Stimulated activated CD4-positive, alpha-beta T cell treated with anti-CD3 and anti-CD28 coated beads, Interleukin-1b, Interleukin-23, amount 100 ng/mL, for 48 hours (primary cell): Measurements from ENCODE around the gene ANKRD44.
"Not testable (repeated sequence)": the region's sequence is repeated elsewhere in the genome, so short reads cannot be mapped to it uniquely, and the experiment has no call there.

Source experiments
- DNase-seq: peaks from one replicate; pipeline ENCODE4 v3.0.0-alpha.2; 2020

ANKRD44 gene

DNA sequence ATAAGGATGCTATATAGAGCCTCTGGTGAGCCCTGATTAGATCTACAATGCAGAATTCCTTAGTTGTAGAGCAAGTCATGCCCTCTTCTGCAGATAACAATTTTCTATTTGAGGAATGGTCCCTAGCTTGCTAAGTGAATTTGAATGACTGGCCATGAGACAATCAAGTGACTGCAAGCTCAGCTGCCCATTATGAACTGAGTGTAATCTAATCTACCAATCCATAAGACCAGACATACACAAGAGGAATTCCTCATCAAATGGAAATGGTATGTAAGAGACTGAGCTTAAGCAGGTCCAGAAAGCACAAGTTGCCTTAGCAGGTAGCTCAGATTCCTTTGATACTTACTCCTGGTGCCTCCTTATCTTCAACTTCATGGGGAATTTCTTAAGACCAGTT is 4.8 kb upstream of the ANKRD44 start:
- DNase-seq, result no peak

DNA sequence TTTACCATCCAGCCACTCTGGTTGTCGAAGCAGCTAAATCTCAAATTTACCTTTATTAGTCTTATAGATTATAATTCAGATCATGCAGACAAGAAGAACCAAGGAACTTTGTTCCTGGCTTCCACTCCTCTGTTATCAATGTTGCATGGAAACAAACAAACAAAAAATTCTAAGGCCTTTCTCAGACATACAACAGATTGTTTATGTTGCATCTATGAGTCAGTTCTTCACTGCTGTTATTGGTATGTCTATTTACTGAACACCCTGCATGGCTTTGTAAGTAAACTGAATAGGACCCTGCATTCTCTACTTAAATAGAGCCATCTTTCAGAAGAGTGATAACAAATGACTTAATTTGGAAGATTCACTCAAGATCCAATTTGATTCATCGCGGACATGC is 1.6 kb upstream of the ANKRD44 start:
- no peak for DNase-seq

DNA sequence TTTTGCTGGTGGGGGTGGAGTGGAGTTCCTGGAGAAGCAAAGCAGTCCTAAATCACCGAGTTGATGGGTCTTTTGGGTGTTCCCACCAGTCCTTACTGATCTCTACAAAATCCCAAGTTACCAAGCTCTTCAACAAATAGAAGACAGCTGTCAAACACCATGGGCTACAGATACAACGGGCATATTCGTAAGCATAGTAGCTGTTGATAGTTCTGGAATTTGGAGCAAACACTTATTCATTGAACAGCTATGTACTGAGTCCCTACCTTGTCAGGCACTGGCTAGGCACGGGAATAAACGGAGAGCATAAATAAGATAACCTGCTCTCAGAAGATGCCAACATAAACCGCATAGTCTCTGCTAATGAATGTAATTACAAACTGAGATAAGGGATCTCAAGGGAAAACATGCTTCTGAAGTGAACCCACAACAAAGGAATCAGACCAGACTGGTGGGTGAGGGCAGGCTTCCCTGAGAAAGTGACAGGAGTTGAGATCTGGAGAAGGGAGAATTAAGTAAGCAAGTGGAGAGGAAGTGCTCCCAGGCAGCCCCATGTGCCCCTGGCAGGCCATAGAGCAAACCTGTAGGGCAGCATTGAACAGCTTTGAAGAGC is 947 bp upstream of the ANKRD44 start:
- no peak for DNase-seq

DNA sequence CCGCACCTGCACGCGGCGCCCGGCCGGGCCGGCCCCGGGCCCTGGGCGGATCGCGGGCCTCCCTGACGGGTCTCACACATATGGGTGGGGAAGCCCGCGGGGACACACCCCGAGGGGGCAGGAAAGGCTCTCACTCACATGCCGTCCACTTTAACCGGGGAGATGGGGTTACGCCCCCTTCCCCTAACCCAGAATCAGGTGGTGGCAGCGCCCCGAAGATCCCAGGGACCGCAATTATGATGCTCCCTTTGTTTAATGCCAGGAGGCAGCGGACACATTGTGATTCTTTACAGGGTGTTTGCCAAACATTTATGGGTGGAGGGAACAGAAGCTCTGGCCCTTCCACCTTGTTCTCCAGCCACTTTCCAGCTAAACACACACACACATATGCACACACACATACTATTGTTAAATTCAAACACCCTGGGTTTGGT is 424 bp upstream of the ANKRD44 start:
- no peak for DNase-seq

DNA sequence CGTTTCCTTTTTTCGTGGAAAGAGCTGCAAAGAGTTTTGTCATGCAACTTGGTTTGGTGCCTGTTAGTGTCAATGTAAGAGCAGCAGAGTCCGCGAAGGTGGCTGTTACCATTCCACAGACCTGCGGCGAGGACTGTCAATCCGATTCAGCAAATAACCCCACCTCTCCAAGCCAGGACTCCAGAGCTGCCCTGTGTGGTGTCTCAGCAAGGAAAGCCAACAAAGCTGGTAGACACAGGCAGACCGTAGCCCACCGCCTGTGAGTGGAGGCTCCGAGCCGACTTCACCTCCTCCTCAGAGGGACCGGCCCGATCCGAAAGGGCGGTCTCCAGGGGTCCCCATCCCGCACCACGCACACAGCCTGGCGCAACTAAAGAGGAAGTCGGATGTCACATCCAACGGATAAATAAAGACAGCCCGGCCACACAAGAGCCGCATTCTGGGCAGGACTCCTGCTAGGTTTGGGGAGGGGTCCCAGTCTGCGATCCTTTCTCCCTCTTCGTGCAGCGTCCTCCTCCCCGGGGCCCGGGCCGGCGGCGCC is 819 bp downstream of the ANKRD44 start:
- peak; percentile 37 for DNase-seq

DNA sequence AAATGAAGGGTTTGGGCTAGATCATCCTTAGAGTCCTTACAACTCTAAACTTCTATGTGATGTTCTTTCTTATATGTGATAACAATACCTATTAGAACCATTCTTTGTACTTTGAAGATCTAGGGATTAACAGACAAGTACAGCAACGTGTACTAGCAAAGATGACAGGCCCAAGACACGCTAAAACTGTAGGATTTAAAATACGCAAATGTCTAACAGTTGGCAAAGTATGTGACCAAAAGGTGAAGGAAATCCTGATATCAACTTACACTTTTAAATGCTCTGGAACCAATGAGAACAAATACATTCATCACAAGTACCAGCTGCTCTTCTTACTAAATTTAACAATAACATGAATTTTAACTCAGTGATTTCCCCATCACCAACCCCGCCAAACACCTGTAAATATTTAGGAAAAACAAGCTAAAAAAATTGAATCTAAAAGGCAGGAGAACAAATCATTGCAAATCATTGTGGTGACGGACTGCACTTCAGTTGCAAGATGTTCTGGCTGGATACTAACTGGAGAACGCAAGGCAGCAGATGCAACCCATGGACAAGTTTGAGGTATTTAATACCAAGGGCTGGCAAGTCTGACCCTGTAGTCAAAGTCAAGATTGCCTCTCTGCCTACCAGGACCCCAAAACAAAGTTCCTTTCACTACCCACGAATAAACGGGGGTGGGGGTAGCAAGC is 1.4 kb downstream of the ANKRD44 start:
- DNase-seq, result no peak

DNA sequence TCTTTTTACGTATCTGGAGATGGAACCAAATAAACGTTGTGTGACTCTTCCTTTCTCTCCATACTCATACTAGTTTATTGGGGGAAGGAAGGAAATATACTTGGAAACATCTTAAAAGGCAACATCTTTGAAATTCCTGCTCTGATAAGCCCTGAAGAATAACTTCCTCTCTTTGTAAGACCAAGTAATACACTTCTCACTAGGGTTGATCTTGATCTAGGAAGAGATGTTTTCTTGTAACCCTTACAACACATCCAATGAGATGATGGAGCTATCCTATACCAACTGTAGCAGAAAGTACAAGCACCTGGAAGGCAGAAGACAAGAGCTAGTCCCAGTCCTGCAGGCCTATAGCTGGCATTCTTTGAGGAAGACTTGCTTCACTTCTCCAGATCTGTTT is 2.0 kb downstream of the ANKRD44 start:
- no peak for DNase-seq

DNA sequence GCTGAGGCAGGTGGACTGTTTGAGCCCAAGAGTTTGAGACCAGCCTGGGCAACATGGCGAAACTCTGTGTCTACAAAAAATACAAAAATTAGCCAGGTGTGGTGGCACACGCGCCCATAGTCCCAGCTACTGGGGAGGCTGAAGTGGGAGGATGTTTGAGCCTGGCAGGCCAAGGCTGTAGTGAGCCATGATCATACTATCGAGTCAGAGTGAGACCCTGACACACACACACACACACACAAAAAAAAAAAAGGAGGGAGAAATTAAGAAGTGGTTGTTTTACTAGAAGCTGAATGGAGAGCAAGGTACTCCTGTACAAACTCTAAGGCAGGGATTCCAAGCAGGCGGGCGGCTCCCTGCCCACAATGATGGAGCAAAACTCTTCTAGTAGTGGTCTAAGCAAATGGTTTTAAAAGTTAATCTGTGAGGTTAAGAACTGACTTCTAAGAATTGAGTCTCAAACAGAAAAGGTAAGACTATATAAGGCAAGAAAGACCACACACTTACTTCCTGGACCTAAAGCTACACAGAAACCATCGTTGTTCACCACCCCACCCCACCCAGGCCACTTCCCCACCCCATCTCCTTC is 2.6 kb downstream of the ANKRD44 start:
- peak; percentile 66 for DNase-seq

DNA sequence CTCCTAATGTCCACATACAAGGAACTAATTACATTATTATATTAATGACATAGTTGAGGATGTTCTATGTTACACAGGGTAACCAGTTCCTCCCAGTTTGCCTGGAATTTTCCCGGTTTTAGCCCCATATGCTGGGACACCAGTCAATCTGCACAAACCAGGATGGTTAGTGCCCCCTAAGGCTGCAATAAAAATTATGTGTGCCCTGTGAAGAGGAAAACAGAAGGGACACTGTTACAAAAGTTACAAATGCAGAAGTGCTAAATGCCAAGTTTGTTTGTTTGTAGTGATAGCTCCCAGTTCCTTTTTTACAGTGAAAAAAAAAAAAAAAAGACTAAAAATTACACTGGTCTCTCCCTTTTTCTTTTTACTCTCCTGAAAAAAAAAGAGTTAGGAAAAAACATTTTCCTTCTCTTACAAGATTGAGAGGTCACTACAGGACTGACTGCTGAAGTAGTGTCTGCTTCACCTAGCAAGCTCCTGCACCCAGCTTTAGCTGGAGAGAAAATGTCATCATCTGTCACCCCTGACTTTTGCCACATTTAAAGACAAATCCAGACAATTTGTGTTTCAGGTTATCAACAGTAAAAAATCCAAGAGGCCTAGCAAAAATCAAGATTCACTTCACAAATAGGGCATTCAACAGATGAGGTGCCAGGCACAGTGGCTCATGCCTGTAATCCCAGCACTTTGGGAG is 3.2 kb downstream of the ANKRD44 start:
- DNase-seq, result no peak

DNA sequence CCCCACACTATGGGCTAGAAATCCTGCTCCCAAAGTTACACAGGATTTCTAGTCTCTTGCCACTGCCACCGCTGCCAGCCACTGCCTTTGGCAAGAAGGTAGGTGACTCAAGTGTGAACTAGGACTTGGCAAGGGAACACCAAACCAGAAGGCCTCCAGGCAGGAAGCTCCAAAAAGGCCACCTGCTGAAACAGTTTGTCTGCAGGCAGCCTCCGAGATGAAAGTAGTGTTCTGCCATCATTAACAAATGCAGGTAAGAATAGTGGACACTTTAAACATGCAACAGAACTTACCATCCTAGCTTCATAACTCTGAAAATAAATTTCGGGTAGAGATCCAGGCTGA is 3.9 kb downstream of the ANKRD44 start:
- peak; percentile 45 for DNase-seq

DNA sequence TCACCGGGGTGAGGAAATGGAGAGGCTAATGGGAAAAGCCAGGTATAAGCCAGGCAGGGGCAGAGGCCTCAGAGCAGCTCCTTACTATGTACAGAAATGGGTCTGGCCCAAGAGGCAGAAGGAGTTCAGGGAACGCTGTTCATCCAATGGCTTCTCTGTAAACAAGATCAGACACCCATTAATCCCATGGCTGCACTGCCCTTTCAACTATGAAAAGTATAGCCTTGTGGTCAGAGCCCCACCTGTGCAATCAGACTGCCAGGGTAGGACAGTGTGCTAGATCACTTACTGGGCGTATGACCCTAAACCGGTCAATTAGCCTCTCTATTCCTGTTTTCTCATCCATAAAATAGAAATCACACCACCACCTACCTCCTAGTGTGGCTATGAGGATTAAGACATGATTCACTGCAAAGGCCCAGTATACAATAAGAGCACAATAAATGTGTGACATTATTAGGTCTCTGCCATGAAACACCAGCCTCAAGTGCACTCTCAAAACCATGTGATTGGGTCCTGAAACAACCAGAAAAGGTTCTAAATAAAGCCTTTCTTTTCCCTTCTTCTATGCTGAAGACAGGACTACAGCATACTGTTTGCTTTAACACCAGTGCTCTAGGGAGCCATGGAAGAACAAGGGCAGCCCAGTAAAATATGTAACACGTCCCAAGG is 4.4 kb downstream of the ANKRD44 start:
- DNase-seq, result no peak

DNA sequence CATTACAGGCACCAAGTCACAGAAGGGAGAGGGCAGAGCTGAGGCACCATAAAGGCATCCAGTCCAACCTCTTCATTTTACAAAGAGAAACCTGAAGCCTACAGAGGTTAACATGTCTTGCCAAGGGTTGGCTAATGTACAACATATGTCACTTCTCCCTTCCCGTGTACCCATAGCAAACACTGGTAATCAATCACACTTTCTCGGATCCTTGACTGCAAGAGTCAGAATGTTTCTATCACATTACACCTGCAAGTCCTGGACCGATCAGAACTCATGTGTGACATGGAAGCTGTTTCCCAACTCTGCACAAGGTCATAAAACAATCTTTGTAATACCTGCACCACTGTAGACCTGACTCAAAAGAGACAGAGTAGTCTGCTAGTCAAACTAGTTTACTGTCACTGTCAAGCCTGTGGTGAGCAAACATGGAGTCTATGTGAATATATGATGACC is 6.0 kb downstream of the ANKRD44 start:
- peak; percentile 56 for DNase-seq

DNA sequence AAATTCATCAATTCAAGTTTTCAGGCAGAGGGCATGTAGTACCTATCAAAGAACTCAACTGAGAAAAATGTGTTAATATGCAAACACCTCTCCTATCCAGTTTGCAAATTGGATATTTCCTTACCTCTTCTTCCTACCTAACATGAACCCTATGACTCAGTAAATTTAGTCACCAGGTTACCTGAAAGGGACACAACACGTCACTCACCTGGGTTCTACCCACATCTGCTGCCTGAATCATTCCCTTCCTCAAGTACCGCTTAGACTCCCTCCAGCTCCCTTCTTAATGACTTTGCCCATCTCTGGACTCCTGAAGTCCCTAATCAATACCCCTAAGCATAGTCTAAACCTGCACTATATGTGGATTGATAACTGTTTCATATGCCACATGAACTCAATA is 10.4 kb downstream of the ANKRD44 start:
- DNase-seq, result no peak

DNA sequence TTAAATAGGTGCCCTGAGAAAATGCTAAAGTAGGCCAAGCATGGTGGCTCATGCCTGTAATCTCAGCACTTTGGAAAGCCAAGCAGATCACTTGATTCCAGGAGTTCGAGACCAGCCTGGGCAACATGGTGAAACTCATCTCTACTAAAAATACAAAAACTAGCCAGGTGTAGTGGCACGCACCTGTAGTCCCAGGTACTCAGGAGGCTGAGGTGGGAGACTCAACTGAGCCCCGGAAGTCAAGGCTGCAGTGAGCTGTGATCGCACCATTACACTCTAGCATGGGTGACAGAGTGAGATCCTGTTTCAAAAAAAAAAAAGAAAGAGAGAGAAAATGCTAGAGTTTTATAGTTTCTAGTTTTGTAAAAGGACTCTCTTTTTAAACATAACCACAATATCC is 12.0 kb downstream of the ANKRD44 start:
- no peak for DNase-seq

DNA sequence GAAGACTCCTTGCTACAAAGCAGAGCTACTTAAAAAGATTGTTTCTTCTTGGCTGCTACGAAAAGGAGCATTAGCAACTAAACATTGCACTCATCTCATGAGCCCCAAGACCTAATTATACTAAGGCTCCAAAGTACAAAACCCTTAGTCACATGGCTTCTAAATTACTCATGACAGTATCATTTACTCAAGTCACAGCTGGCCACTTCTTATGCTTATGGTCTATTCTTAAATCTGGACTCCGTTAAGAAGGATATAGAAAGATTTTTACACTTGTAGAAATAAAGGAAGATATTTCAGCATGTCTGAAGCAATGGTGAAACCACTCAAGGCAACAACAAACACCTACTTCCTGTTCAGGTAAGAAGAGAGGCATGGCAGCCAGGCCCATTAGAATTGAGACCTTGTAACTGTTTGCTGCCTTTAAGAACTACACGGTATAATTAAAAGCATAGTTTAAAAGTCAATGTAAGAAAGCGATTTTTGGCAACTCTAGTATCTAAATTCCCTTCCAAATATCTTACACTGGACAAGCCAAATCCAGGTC is 12.7 kb downstream of the ANKRD44 start:
- DNase-seq, result no peak

DNA sequence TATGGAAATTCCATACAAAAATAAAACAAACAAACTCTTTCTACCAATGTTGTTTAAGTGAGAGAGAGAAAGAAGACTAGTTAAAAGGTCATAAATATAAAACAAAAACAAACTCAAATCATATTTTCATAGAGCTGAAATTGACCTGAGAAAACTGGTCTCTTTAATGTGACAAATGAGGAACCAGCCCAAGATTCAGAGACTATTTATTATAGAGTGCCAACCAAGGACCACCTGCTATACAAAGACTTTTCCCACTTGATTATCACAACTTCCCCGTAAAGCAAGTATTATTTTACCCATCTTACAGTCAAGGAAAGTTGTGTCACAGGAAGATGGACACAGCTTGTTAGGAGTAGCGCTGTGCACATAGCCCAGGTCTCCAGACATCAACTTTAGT is 13.3 kb downstream of the ANKRD44 start:
- DNase-seq, result no peak

DNA sequence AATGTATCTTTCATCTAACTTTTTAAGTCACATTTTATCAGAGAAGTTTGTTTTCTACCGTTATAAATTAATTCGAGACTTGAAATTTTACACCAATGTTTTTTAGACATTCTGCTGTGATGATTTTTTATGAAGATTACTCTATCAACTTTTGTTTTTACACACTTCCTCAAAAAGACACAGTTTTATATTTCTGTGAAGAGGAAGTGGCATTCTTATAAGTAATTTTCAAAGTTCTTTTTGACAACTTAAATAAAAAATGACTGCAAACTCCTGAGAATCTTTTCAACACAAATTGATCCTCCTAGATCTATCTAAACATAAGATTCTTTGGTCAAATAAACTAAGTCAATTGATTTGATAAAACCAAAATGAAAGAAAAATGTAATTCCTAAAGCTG is 13.7 kb downstream of the ANKRD44 start:
- DNase-seq, result no peak

DNA sequence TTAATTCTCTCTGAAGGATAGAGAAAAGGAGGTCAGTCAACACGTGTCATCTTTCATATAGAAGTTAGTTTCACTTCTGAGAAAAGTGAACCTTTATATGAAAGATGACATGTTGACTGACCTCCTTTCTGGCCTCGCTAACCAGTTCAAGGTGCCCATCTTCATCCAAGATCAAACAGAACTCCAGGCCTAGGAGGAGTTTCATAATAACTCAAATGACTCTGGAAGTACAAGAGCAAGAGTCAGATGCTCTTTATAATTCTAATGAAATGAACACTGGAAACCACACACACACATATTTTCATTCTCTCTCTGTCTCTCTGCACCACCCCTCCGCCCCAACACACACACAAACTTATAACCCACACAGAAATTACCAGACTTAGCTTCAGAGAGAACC is 16.3 kb downstream of the ANKRD44 start:
- DNase-seq, result no peak

DNA sequence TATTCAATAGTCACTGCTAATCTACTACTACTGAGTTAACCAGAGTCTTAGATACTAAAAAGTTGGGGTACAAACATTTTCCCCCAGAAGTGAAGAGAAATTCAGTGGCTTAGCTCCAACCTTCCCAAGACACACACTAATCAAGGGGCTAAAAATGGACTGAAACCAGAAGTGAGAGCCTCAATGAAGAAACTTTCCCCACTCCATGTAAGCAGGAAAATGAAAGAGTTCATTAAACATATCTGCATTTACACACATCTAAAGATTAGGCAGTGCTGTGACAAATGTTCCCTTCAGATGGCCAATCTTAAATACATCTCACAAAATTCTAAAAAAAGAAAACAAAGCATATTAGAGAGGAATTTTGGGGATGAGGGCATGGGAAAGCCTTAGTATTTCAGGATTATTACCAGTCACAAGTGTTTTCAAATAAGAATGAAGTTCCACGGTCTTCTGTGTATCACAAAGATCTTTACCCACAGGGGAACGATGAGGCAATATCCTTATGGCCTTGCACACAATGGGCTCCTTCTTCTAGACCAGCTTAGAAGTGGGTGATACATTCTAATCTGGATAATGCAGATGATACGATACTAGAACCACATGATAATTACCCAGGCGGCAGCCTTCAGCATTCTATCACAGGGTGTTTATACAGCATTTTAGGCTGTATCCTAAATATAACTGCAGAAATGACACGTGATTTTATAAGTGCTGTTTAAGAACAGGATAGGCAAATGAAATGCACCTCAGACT is 17.1 kb downstream of the ANKRD44 start:
- no peak for DNase-seq

DNA sequence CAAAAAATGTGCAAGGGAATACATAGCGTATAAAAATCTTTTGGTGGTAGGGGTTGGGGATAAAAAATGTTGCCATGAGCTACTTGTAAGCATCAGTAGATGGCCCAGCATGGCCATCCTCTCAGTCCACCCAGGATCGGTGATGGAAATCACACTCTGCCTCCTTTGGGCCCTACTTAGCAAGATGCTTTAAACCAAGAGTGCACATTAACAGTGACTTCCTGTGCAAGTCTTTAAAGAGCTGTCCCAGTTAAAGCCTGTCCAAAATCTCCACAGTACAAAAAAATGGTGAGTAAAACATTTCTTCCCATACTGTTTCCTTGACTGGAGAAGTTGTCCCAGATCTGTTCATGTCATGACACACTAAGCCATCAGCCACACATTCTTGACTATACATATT is 18.0 kb downstream of the ANKRD44 start:
- no peak for DNase-seq

DNA sequence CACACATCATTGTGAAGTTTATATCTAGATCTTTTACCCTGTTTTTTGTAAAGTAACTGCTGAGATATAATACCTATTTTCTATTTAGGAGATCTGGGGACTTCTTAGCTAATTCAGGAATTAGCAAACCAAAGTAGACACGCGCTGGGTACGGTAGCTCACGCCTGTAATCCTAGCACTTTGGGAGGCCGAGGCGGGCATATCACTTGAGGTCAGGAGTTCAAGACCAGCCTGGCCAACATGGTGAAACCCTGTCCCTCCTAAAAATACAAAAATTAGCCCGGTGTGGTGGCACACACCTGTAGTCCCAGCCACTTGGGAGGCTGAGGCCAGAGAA is 23.0 kb downstream of the ANKRD44 start:
- DNase-seq, result not testable (repeated sequence)
